Stimulated activated CD8-positive, alpha-beta memory T cell treated with anti-CD3 and anti-CD28 coated beads, Interleukin-15, amount 100 ng/mL, for 4 hours (primary cell): ENCODE data around the gene TLE1.
"Not testable (repeated sequence)": the region's sequence is repeated elsewhere in the genome, so short reads cannot be mapped to it uniquely, and the experiment has no call there.

Source experiments
- DNase-seq, 2 donors: peaks; one replicate each; pipeline ENCODE4 v3.0.0-alpha.2; 2020; ENCODE audit warnings: low read depth in 2 of 2

Gene TLE1

GRCh38 chr9:81652058-81652687, 37.2 kb downstream of the TLE1 start:
- no peak for DNase-seq

DNA sequence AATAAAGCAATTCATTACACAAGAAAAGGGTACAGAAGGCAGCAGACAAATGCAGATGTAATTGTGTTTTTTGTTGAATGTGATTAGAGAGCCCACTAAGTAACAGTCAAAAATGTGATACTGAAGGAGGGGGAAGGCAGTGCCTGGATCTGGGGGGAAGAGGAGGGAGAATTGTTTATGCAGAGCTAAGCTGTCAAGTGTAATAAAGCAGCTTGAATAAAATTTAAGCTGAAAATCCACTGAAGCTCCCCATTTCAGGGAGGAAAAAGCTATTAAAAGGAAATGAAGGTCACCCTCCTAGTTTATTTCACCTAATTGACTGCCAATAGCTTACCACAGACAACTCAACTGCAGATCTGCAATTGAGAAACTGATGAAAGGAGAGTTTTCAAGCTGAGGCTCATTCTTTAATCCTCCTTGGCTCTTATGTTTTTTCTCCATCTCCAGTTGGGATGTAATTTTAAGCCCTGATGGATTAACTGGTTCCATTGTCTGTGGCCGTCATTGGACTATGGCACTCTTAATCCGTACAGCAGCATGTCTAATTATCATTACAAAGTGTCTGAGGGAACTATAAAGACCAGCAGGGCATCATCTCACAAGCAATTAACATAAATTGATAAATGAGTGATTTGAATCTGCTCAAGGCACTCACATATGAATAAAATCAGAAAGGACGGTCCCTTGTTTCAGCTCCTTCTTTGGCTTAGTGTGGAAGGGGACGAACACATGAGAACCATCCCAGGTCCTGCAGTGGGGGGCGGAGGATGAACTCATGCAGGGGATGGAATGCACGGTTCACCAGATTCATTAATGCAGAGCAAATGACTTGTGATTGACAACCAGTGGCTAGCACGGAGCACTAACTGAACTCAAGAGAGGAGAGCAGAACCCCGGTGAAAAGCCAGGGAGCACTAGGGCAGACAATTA, 38.5 kb downstream of the TLE1 start:
- no peak for DNase-seq

GRCh38 chr9:81649475-81650240, 39.7 kb downstream of the TLE1 start:
- DNase-seq: no peak

DNA sequence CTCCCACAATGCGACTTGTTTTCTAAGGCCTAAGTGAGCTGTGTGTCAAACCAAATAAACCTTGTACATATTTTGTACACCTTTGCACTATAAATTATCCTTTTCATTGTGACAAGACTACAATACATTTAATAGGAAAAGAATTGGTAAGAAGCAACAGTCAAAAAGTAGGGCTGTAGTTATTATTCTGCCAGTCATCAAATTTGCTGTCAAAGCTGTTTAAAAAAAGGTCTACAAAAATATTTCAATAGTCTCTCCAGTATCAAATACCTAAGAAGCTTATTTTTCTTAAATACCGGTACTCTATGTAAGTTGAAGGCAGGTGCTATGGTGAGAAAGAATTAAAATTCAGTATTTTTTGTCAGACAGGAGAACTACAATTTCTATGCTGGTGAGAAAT, 40.5 kb downstream of the TLE1 start:
- DNase-seq: no peak

DNA sequence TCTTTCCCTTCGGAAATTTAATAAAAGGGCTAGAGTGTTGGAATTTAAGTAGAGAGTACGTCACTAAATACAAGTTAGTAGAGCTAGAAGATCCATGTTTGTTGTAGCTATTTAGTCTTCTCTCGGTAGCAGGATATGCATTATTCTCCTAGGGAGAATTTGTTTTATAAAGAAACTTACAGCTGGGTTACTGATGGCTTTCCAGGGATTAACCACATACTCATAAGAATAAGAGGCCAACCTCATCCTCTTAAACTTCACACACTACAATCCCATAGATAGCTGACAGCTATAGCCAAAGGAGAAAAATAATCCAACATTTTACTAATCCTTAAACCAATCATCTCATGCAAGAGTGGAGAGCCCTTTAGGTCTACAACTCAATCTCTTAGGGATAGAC, 43.0 kb downstream of the TLE1 start:
- DNase-seq: no peak

GRCh38 chr9:81644513-81644912, 44.8 kb downstream of the TLE1 start:
- not testable (repeated sequence) for DNase-seq

DNA sequence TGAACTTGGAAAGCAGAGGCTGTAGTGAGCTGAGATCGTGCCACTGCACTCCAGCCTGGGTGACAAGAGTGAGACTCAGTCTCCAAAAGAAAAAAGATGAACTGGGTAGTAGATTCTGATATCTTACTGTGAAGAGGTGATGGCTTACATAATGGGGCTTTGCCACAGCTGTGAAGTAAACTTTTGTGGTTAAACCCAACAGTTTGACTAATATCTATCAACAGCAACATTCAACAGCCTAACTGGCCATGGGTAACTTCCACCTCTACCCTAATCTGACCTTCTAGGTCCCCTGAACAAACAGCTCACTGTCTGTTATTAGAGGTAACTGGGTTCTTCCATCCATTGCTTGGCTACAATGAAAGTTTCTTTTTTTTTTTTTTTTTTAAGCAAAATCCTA, 52.1 kb downstream of the TLE1 start:
- DNase-seq: no peak

GRCh38 chr9:81636255-81636599, 53.1 kb downstream of the TLE1 start:
- DNase-seq: no peak

GRCh38 chr9:81635521-81636254, 53.7 kb downstream of the TLE1 start:
- no peak for DNase-seq

DNA sequence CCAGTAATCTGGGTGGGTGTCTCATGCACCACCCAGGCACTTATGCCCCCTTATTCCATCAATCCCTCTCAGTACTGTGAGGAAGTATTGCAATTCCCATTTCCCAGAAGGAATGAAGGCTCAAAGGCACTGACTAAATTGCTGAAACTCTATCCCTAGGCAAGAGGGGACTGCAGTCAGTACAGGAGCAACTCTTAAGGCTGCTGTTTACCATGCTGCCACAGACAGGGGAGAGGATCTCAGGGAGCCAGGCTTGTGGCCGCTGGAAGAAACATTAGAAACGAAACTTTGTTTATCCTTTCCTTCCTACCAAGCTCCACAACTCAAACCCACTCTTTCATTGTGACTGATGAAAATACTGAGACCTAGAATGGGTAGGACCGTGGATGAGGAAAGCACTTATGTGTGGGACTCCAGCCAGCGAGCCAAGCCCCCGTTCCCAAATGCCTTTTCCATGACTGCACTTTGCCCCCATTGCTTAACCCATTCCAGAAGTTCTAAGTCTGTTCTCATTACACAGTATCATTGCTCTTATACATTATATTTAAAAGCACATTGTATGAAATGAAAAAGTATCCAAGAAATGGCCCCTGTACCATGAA, 54.3 kb downstream of the TLE1 start:
- no peak for DNase-seq

DNA sequence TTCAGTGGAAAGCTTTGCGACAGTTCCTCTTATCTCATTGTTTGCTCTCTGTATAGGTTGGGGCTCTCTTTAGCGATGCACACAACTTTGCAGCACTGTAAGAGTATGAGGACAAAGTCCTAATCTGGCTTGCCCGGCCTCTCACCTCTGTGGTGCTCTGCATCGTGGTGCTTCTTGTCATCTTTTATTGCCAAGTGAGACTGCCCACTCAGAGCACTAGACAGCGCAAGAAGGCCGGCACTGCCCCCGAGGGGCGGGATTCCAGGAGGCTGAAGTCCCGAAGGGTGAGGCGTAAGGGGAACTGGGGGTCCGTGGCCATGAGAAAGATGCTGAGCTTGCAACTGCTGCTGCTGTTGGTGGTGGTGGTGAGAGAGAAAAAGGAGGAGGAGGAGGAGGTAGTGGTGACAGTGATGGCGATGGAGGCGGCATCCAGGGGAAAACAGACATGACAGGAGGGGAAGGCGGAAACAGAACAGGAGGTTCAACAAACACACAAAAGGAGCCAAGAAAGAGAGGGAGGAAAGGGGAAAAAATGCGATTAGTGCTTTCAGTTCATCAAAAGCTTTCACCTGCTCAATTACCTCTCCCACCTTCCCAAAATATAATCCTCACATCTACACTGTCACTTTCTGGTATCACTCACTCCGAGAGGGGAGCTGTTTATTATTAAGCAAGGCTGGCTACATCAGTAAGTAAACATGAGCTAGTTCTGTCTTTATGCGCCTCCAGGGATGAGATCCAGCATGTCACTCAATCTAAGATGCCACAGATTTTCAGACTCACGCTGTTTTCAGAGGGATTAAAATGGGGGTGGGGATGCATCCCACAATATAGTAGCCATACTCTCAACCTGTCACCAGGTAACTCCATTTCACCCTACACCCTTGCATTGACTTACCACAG, 55.1 kb downstream of the TLE1 start:
- no peak for DNase-seq

DNA sequence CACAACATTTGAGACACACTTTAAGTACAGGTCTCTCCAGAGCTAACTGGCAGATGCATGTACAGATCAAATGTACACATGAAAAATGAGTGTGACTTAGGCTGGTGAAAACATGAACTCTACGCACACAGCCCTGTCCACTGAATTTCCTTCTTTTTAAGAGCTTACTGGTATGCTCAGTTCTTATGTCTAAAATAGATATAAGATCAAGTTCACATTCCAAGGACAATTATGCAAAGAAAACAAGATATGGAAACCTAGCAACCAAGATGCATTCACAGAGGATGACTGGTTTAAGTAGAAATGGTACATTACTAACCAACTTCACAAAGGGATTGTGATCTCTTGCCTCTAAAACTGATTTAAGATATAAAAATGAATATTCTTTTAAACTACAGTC, 56.7 kb downstream of the TLE1 start:
- no peak for DNase-seq

- DNase-seq: no peak
These were observed 58.1 kb downstream of the TLE1 start for GRCh38 chr9:81631218-81631745.

- no peak for DNase-seq
These were observed 59.9 kb downstream of the TLE1 start for GRCh38 chr9:81629440-81629839.

GRCh38 chr9:81628897-81629296, 60.5 kb downstream of the TLE1 start:
- DNase-seq: no peak

GRCh38 chr9:81627481-81627880, 61.9 kb downstream of the TLE1 start:
- DNase-seq: no peak

DNA sequence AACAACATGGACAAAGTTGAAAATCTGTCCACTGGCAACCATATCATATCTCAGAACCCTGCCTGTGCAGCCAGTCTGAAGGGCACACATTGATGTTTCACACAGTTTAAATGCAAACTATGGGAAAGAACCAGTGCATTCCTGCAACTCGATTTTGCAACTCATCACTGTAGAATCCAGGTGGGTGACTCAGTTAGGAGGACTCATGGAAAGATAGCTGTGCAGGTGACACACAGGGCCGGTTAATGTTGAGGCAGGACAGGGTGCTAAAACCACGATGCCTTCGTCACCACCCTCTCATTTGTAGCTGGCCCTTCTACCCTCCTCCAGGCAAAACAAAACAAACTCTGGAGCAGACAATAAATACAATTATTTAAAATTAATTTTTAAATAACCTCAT, 62.8 kb downstream of the TLE1 start:
- DNase-seq: no peak

DNA sequence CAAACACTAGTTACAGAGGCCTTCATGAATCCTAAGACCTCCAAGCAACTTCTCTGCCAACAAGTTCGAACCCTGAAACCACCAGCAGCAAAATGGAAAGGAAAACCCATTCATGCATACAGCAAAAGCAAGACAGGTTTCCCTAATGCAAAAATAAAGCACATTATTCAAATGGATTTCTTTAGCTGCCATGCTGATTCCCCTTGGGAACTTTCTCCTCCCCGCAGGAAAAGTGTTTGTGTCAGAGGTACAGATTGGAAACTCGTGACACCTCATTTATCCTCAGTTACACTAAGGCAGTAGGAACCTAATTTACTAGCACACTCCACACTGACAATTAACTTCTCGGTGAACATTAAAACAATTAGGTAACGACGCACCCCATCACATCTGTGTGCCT, 63.4 kb downstream of the TLE1 start:
- no peak for DNase-seq

- no peak for DNase-seq
These were observed 65.6 kb downstream of the TLE1 start for GRCh38 chr9:81623778-81624177.
